Liver (tissue), 3 donors: ENCODE results near the gene COQ7.

Source experiments
- JUND ChIP-seq, 2 donors: IDR thresholded peaks; 2 replicates each; pipeline ENCODE4 v1.6.1; 2016; ENCODE audit warnings: antibody characterized with exemption in 2 of 2
- RAD21 ChIP-seq, 2 donors: IDR thresholded peaks; 2 replicates each; pipeline ENCODE4 v1.6.1; 2016; ENCODE audit warnings: antibody characterized with exemption in 2 of 2, mild to moderate bottlenecking in 2 of 2
- SP1 ChIP-seq: IDR thresholded peaks from 2 replicates; pipeline ENCODE4 v1.6.1; 2018; ENCODE audit warnings: antibody characterized with exemption, mild to moderate bottlenecking
- TAF1 ChIP-seq: conservative IDR thresholded peaks from 2 replicates; pipeline ENCODE4 v1.6.1; 2016; ENCODE audit warnings: antibody characterized with exemption, mild to moderate bottlenecking
- YY1 ChIP-seq: IDR thresholded peaks from 2 replicates; pipeline ENCODE4 v1.6.1; 2016; ENCODE audit warnings: antibody characterized with exemption, mild to moderate bottlenecking
- TF ChIP-seq, protein P1 (sequence below): fragments of 150-350 bp; IDR thresholded peaks from 2 replicates; pipeline ENCODE4 v1.5.1; 2017; ENCODE audit warnings: improper control_type of control experiment, low read depth, low read length; ENCODE audit not compliant: missing input control
- TF ChIP-seq, protein P2 (sequence below): IDR thresholded peaks from 2 replicates; pipeline ENCODE4 v1.6.1; 2016; ENCODE audit warnings: antibody characterized with exemption
- donor health status: healthy.
- donor health status: healthy.

DNA sequence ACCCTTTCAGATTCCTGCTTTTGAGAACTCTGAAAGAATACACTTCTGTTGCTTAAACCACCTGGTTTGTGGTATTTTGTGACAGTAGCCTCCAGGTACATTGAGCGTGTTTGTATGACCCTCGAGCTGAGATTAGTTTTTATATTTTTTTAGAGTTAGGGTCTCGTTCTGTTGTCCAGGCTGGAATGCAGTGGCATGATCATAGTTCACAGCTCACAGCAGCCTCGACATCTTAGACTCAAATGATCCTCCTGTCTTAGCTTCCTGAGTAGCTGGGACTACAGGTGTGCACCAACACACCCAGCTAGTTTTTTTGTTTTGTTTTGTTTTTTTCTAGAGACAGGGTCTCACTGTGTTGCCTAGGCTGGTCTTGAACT, 41.9 kb downstream of the COQ7 start:
- TF ChIP-seq, protein P1, sequence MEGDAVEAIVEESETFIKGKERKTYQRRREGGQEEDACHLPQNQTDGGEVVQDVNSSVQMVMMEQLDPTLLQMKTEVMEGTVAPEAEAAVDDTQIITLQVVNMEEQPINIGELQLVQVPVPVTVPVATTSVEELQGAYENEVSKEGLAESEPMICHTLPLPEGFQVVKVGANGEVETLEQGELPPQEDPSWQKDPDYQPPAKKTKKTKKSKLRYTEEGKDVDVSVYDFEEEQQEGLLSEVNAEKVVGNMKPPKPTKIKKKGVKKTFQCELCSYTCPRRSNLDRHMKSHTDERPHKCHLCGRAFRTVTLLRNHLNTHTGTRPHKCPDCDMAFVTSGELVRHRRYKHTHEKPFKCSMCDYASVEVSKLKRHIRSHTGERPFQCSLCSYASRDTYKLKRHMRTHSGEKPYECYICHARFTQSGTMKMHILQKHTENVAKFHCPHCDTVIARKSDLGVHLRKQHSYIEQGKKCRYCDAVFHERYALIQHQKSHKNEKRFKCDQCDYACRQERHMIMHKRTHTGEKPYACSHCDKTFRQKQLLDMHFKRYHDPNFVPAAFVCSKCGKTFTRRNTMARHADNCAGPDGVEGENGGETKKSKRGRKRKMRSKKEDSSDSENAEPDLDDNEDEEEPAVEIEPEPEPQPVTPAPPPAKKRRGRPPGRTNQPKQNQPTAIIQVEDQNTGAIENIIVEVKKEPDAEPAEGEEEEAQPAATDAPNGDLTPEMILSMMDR = no peak
- TF ChIP-seq TAF1 (no peak), YY1 (no peak), SP1 (no peak), RAD21 (IDR thresholded peaks at IDR 0.05) (no peak), JUND (IDR thresholded peaks at IDR 0.05) (no peak)
- TF ChIP-seq, protein P2, sequence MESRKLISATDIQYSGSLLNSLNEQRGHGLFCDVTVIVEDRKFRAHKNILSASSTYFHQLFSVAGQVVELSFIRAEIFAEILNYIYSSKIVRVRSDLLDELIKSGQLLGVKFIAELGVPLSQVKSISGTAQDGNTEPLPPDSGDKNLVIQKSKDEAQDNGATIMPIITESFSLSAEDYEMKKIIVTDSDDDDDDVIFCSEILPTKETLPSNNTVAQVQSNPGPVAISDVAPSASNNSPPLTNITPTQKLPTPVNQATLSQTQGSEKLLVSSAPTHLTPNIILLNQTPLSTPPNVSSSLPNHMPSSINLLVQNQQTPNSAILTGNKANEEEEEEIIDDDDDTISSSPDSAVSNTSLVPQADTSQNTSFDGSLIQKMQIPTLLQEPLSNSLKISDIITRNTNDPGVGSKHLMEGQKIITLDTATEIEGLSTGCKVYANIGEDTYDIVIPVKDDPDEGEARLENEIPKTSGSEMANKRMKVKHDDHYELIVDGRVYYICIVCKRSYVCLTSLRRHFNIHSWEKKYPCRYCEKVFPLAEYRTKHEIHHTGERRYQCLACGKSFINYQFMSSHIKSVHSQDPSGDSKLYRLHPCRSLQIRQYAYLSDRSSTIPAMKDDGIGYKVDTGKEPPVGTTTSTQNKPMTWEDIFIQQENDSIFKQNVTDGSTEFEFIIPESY = no peak
